DLD1 (cell line): ENCODE measurements around the gene GPRIN1.
"Not testable (repeated sequence)": the region's sequence is repeated elsewhere in the genome, so short reads cannot be mapped to it uniquely, and the experiment has no call there.

Source experiments
- in situ Hi-C: cut with HindIII; loops from 2 replicates; pipeline ENCODE4 v1.10.0; 2017; ENCODE audit warnings: low sequenced_read_pairs

Gene GPRIN1

DNA sequence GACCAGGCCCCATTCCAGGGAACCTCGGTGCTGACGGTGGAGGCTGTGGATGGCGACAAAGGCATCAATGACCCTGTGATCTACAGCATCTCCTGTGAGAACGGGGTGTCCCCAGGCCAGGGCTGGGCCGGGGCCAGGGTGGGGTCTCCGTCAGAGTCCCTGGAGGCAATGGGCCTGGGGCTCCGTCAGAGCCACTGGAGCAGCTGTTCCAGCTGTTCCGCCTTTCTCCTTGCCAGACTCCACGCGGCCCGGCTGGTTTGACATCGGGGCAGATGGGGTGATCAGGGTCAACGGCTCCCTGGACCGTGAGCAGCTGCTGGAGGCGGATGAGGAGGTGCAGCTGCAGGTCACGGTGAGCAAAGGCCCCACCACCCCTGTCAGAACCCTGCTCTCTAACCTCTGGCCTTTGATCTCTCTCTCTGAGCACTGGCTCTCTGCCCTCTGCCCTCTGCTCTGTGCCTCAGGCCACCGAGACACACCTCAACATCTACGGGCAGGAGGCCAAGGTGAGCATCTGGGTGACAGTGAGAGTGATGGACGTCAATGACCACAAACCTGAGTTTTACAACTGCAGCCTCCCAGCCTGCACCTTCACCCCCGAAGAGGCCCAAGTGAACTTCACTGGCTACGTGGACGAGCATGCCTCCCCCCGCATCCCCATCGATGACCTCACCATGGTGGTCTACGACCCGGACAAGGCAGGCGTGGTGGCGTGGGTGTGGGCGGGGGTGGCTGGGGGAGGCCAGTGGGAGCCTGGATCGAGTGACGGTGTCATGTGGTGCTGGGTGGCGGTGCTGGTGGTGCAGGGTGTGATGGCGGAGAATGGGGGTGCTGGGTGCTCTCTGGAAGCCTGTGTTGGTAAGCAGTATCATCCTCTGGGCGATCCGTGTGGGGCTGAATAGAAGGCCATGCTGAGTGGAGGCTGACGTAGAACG, 34.2 kb downstream of the GPRIN1 start:
- in situ Hi-C loops: no loop called here

DNA sequence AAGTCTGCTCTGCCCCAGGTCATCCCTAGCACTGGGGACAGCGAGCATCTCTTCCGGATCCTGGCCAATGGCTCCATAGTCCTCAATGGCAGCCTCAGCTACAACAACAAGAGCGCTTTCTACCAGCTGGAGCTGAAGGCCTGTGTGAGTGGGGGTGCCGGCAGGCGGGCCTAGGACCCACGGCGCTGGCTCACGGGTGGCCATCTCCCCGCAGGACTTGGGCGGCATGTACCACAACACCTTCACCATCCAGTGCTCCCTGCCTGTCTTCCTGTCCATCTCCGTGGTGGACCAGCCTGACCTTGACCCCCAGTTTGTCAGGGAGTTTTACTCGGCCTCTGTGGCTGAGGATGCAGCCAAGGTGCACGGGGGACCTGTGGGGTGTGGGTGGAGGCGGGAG, 34.9 kb downstream of the GPRIN1 start:
- in situ Hi-C loops: no loop called here

DNA sequence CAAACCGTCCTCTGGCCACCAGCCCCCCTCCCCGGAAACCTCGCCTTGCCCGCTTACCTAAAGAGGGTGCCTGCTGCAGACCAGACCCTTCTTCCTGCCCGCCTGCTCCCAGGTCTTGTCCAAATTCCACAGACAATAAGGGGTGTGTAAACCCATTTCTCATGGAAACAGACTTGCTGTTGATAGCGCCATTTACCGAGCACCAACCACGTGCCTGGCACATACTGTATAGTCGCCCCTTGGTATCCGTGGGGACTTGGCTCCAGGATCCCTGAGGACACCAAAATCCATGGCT, 35.7 kb downstream of the GPRIN1 start:
- in situ Hi-C loops: no loop called here

- in situ Hi-C loops: no loop called here
Observed at GRCh38 chr5:176573564-176574296, 36.2 kb downstream of the GPRIN1 start.

- in situ Hi-C loops: no loop called here
Observed at GRCh38 chr5:176570044-176570443, 39.9 kb downstream of the GPRIN1 start.

DNA sequence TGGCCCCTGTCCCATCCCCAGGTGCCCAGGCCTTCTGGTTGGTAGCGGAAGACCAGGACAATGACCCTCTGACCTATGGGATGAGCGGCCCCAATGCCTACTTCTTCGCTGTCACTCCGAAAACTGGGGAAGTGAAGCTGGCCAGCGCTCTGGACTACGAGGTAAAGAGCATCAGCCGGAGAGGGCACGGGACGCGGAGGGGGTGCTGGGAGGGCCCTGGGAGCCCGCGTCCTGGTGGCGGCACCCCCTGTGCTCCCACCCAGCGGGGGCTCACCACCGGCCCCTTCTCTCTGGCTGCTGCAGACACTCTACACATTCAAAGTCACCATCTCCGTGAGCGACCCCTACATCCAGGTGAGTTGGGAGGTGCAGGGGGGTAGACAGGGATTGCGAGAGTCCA, 41.3 kb downstream of the GPRIN1 start:
- in situ Hi-C loops: no loop called here

DNA sequence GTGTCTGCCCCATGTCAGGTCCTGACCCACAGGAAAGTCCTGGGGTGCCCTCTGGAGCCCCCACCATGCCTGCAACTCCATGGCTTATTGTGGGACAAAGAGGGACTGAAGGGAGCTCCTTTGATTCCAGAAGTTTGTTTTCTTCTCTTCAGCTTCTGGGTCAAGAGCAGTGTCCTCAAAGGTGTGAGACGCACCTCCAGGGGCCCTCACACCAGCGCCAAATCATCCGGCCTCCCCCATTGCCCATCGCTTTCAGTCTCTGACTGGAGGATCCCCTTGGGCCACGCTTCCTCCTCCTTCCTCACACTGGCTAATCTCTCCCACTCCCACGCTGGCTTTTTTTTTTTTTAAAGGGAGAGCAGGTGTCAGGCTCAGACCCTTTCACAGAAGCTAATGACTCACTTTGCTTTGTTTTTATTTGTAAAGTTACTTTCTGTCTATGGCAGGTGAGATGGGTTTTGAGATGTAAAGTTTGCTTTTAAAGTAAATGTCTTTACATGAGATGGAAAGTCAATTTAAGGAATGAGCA, 44.1 kb downstream of the GPRIN1 start:
- in situ Hi-C loops: no loop called here

DNA sequence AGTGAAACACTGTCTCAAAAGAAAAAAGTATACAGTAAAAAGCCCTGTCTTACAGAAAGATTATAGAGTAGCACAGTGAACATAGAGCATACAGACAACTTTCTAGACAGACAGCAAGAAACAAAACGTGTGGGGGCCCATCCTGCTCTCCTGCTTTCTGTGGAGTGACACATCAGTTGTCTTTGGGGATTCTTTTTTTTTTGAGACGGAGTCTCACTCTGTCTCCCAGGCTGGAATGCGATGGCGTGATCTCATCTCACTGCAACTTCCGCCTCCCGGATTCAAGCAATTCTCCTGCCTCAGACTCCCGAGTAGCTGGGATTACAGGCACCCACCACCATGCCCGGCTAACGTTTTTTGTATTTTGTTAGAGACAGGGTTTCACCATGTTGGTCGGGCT, 46.0 kb downstream of the GPRIN1 start:
- in situ Hi-C loops: no loop called here

- in situ Hi-C loops: no loop called here
Observed at GRCh38 chr5:176562189-176562588, 47.8 kb downstream of the GPRIN1 start.

DNA sequence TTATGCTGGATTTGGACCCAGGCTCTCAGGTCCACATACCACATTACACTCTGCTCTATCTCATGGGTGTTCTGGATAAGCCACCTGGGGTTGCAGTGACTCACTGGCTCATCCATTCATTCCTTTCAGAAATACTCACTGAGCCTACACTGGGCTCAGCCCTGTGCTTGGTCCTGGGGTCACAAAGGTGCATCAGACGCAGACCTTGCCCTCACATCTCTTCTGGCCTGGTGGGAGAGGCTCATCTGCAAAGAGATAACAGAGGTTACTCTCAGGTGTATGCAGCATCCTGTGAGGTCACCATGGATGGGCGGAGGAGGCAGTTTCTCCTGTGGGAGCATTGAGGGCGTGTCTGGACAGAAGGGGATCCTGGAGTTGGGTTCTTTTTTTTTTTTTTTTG, 48.7 kb downstream of the GPRIN1 start:
- in situ Hi-C loops: no loop called here

GRCh38 chr5:176560364-176560763, 49.6 kb downstream of the GPRIN1 start:
- in situ Hi-C loops: no loop called here

- in situ Hi-C loops: no loop called here
Observed at GRCh38 chr5:176559683-176560082, 50.3 kb downstream of the GPRIN1 start.

DNA sequence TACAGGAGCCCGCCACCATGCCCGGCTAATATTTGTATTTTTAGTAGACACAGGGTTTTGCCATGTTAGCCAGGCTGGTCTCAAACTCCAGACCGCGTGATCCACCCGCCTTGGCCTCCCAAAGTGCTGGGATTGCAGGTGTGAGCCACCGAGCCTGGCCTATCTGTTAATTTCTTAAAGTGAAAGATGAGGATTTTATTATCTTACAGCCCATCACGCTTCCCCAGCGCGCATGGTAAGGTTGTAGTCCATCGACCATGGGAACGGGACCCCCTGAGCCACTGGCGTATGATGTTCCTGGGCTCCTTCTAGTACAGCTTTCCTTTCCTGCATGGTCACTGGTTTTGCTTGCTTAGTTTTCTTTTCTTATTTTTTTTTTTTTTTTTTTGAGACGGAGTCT, 52.1 kb downstream of the GPRIN1 start:
- in situ Hi-C loops: no loop called here

- in situ Hi-C loops: no loop called here
Observed at GRCh38 chr5:176553260-176554085, 56.5 kb downstream of the GPRIN1 start.

- in situ Hi-C loops: no loop called here
Observed at GRCh38 chr5:176552332-176552869, 57.6 kb downstream of the GPRIN1 start.

- in situ Hi-C loops: not testable (repeated sequence)
Observed at GRCh38 chr5:176550937-176551336, 59.0 kb downstream of the GPRIN1 start.

GRCh38 chr5:176550275-176550831, 59.6 kb downstream of the GPRIN1 start:
- in situ Hi-C loops: no loop called here

DNA sequence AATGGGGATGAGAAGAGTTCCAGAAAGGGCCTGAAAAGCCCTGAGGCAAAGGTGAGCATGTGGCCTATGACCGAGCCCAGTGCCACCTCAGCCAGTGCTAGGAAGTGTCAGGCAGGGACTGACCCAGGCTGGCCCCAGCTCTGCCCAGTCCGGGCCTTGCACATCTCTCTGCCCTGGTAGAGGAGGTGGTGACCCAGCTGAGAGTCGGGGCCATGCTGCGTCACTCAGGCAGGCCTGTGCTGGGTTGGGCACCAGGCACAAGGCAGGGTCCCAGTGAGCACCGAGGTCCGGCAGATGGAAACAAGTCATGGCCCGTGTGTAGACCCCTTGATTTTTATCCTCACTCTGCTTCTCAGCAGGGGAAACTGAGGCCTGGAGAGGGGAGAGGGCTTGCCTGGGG, 60.1 kb downstream of the GPRIN1 start:
- in situ Hi-C loops: no loop called here

GRCh38 chr5:176548967-176549444, 61.0 kb downstream of the GPRIN1 start, which contains the start of gene CDHR2:
TSS of gene CDHR2 (plus strand) at chr5:176549342. CDS start at chr5:176565353, 16,011 bp downstream.
- in situ Hi-C loops: no loop called here

GRCh38 chr5:176547802-176548201, 62.2 kb downstream of the GPRIN1 start:
- in situ Hi-C loops: no loop called here
